Measurements from ENCODE around the gene TMEM82.

Gene TMEM82

DNA sequence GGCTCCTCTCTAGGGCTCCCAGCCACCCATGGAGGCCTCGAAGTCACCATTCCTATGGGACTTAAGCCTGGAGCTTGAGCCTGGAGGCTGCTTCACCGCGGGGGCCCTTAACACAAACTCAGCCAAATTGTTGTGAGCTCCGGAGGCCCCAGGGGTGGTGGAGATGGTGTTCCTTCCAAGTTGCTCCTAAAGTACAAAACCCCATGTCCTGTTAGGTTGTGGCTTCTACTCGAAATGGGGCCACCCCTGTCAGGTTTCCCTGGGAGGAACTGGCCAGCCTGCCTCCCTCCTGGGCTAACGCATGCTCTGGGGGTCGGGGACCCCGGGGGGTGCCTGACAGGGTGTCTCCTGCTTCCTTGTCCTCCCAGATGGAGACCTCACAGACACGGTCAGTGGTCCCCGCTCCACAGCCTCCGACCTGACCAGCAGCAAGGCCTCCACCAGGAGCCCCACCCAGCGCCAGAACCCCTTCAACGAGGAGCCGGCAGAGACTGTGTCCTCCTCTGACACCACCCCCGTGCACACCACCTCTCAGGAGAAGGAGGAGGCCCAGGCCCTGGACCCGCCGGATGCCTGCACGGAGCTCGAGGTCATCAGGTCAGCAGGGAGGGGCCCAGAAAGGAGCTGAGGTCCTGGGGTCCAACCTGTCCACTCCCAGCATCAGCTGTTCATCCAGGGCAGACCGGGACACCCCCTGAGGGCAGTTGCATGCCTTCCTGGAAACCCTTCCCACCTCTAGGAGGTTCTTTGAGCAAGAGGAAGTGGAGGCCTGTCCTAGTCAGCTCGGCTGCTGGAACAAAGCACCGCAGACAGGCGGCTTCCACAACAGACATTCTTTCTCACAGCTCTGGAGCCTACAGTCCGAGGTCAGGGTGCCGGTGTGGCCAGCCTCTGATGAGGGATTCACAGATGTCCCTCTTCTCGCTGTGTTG lies 17.1 kb upstream of the TMEM82 start:
- Histone ChIP-seq H2AFZ (ENCODE audit: low read depth, low read length) (no peak overlapping the region), H3K4me1 (ENCODE audit: insufficient read depth, low read length) (no peaks in the 10 kb centered on the region), H3K27me3 (ENCODE audit: insufficient read depth, low read length) (no peaks in the 10 kb centered on the region), H3K9me3 (ENCODE audit: low read length) (no peaks in the 10 kb centered on the region), H3K36me3 (ENCODE audit: insufficient read depth, low read length) (peaks cover 59% of the 10 kb centered on the region), H3K4me3 (ENCODE audit: low read length) (no peak overlapping the region)

DNA sequence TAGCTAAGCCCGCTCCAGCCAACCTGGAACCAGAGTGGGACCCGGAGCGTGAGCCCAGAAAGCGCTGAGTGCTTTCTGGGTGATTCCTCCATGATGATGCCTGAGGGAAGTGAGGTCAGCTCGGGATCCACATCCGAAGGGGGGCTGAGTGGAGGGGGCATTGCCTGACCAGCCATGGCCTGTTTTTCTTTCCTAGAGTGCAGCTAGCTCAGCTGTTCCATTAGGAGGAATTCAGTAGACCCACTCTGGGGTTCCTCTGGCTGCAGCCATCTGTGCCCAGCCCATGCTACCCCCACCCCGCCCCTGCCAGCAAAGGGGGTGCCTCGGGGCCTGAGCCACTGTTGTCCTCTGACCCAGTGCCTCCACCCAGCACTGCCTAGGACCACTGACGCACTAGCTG lies 15.8 kb upstream of the TMEM82 start:
- no peak overlapping the region for H3K4me3 ChIP-seq (ENCODE audit: low read length)
- H3K9me3 ChIP-seq (ENCODE audit: low read length): no peaks in the 10 kb centered on the region
- H2AFZ ChIP-seq (ENCODE audit: low read depth, low read length): no peak overlapping the region
- H3K27me3 ChIP-seq (ENCODE audit: insufficient read depth, low read length): no peaks in the 10 kb centered on the region
- H3K4me1 ChIP-seq (ENCODE audit: insufficient read depth, low read length): no peaks in the 10 kb centered on the region
- peaks cover 61% of the 10 kb centered on the region for H3K36me3 ChIP-seq (ENCODE audit: insufficient read depth, low read length)

DNA sequence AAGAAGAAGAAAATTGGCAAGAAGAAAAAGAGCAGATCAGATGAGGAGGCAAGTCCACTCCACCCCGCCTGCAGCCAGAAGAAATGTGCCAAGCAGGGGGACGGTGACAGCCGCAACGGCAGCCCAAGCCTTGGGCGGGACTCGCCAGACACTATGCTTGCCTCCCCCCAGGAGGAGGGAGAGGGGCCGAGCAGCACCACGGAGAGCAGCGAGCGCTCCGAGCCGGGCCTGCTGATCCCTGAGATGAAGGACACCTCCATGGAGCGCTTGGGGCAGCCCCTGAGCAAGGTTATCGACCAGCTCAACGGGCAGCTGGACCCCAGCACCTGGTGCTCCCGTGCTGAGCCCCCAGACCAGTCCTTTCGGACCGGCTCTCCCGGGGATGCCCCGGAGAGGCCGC lies 15.3 kb upstream of the TMEM82 start:
- no peaks in the 10 kb centered on the region for H3K4me1 ChIP-seq (ENCODE audit: insufficient read depth, low read length)
- no peak overlapping the region for H2AFZ ChIP-seq (ENCODE audit: low read depth, low read length)
- H3K4me3 ChIP-seq (ENCODE audit: low read length): no peak overlapping the region
- peaks cover 63% of the 10 kb centered on the region for H3K36me3 ChIP-seq (ENCODE audit: insufficient read depth, low read length)
- no peaks in the 10 kb centered on the region for H3K27me3 ChIP-seq (ENCODE audit: insufficient read depth, low read length)
- H3K9me3 ChIP-seq (ENCODE audit: low read length): no peaks in the 10 kb centered on the region

DNA sequence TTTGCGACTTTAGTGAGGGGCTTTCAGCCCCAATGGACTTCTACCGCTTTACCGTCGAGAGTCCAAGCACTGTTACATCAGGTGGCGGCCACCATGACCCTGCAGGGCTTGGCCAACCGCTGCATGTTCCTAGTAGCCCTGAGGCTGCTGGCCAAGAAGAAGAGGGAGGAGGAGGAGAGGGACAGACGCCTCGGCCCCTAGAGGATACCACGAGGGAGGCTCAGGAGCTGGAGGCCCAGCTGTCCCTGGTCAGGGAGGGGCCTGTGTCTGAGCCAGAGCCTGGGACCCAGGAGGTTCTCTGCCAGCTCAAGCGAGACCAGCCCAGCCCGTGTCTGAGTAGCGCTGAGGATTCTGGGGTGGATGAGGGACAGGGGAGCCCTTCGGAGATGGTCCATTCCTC lies 14.9 kb upstream of the TMEM82 start:
- Histone ChIP-seq H3K4me3 (ENCODE audit: low read length) (no peak overlapping the region), H3K9me3 (ENCODE audit: low read length) (no peaks in the 10 kb centered on the region), H3K4me1 (ENCODE audit: insufficient read depth, low read length) (no peaks in the 10 kb centered on the region), H3K27me3 (ENCODE audit: insufficient read depth, low read length) (no peaks in the 10 kb centered on the region), H3K36me3 (ENCODE audit: insufficient read depth, low read length) (peaks cover 66% of the 10 kb centered on the region), H2AFZ (ENCODE audit: low read depth, low read length) (no peak overlapping the region)

DNA sequence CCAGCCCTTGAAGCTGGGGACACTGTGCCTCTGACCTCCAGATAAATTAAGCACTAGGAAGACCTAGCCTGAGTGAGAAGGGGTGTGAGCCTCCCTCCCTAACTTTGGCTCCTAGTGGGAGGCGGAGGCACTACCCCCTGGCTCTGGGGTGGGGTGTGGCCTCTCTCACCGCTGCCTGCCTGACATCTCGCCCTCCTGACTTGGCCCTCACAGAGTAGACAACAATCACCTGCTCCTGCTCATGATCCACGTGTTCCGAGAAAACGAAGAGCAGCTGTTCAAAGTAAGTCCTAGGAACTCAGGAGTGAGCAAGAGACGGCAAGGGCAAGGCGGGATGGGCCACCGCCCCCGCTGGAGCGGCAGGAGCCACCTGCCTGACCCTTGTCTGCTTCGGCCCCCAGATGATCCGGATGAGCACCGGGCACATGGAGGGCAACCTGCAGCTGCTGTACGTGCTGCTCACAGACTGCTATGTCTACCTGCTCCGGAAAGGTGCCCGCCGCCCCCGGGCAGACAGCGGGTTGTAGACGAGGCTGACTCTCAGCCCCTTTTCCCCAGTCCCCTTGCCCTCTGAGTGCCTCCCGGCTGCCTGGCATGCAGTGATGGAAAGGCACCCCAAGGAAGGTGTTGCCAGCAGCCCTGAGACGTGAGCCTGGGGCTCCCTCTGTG lies 14.3 kb upstream of the TMEM82 start:
- Histone ChIP-seq H3K4me3 (ENCODE audit: low read length) (no peak overlapping the region), H3K4me1 (ENCODE audit: insufficient read depth, low read length) (no peaks in the 10 kb centered on the region)

DNA sequence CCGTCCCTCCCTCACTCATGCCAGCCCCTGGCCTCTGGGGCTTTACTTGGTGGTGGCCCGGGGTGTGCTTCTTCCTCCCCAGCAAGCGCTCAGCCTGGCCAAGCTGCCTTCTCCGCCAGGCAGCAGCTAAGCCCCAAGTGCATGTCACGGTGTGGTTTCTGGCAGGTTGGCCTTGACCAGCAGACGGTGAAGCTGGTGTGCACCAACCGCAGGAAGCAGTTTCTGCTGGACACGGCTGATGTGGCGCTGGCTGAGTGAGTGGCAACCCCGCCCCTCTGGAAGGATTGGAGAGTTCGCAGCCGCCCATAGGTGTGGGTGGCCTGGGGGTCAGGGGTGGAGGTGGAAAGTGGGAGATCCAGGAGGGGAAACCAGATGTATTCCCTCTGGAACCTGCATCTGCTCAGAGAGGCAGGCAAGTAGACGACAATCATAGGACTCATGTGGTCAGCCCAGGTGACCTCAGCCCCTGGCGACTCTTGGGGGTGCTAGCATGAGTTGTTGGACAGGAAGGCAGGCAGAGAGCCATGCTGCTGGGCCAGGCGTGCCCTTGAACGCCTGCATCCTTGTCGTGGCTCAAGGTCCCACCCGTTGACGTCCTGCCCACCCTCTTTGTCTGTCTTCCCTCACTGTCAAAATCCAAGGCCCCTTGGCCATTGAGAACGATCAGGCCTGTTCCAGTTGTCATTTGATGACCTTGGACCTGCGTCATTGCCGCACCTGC lies 13.2 kb upstream of the TMEM82 start:
- H3K36me3 ChIP-seq (ENCODE audit: insufficient read depth, low read length): peaks cover 71% of the 10 kb centered on the region

More for the DNA sequence above, 14.3 kb upstream of the TMEM82 start:
- Histone ChIP-seq H3K9me3 (ENCODE audit: low read length) (no peaks in the 10 kb centered on the region), H3K36me3 (ENCODE audit: insufficient read depth, low read length) (peaks cover 62% of the 10 kb centered on the region), H2AFZ (ENCODE audit: low read depth, low read length) (no peak overlapping the region), H3K27me3 (ENCODE audit: insufficient read depth, low read length) (no peaks in the 10 kb centered on the region)

DNA sequence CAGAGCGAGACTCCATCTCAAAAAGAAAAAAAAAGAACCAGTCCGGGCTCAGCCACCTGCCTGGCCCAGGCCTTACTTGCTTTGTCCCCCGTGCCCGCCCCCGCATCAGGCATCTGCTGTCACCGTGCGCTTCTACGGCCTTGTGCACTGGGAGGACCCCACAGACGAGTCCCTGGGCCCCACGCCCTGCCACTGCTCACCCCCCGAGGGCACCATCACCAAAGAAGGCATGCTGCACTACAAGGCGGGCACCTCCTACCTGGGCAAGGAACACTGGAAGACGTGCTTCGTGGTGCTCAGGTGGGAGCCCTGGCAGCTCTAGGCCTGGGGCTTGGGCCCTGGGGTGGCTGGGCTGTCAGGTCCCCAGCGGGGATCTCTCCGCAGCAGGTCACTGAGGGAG lies 11.9 kb upstream of the TMEM82 start:
- no peak overlapping the region for H2AFZ ChIP-seq (ENCODE audit: low read depth, low read length)
- H3K4me3 ChIP-seq (ENCODE audit: low read length): no peak overlapping the region
- H3K27me3 ChIP-seq (ENCODE audit: insufficient read depth, low read length): no peaks in the 10 kb centered on the region
- no peaks in the 10 kb centered on the region for H3K4me1 ChIP-seq (ENCODE audit: insufficient read depth, low read length)
- H3K9me3 ChIP-seq (ENCODE audit: low read length): no peaks in the 10 kb centered on the region
- H3K36me3 ChIP-seq (ENCODE audit: insufficient read depth, low read length): peaks cover 66% of the 10 kb centered on the region

More for the DNA sequence above, 13.2 kb upstream of the TMEM82 start:
- no peaks in the 10 kb centered on the region for H3K27me3 ChIP-seq (ENCODE audit: insufficient read depth, low read length)
- no peak overlapping the region for H2AFZ ChIP-seq (ENCODE audit: low read depth, low read length)
- H3K4me3 ChIP-seq (ENCODE audit: low read length): no peak overlapping the region
- H3K9me3 ChIP-seq (ENCODE audit: low read length): no peaks in the 10 kb centered on the region
- H3K4me1 ChIP-seq (ENCODE audit: insufficient read depth, low read length): no peaks in the 10 kb centered on the region

DNA sequence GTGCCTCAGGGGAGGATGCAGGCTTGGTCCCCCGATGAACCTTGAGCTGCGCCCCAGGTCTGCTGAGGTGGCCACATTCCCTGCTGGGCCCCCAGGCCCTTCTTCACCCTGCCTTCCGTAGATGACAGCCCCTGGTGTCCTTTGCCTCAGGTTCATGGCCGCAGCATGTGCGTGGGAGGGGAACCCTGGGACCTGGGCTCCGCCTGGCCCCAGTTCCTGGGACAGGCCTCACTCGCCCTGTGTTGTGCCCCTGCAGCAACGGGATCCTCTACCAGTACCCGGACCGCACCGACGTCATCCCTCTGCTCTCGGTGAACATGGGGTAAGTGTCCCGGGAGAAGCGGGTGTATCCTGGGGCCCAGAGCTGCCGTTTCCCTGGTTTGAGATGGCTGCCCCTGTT lies 11.4 kb upstream of the TMEM82 start:
- H3K4me1 ChIP-seq (ENCODE audit: insufficient read depth, low read length): no peaks in the 10 kb centered on the region
- no peaks in the 10 kb centered on the region for H3K27me3 ChIP-seq (ENCODE audit: insufficient read depth, low read length)
- H3K4me3 ChIP-seq (ENCODE audit: low read length): no peak overlapping the region
- no peak overlapping the region for H2AFZ ChIP-seq (ENCODE audit: low read depth, low read length)
- H3K9me3 ChIP-seq (ENCODE audit: low read length): no peaks in the 10 kb centered on the region
- H3K36me3 ChIP-seq (ENCODE audit: insufficient read depth, low read length): peaks cover 62% of the 10 kb centered on the region

DNA sequence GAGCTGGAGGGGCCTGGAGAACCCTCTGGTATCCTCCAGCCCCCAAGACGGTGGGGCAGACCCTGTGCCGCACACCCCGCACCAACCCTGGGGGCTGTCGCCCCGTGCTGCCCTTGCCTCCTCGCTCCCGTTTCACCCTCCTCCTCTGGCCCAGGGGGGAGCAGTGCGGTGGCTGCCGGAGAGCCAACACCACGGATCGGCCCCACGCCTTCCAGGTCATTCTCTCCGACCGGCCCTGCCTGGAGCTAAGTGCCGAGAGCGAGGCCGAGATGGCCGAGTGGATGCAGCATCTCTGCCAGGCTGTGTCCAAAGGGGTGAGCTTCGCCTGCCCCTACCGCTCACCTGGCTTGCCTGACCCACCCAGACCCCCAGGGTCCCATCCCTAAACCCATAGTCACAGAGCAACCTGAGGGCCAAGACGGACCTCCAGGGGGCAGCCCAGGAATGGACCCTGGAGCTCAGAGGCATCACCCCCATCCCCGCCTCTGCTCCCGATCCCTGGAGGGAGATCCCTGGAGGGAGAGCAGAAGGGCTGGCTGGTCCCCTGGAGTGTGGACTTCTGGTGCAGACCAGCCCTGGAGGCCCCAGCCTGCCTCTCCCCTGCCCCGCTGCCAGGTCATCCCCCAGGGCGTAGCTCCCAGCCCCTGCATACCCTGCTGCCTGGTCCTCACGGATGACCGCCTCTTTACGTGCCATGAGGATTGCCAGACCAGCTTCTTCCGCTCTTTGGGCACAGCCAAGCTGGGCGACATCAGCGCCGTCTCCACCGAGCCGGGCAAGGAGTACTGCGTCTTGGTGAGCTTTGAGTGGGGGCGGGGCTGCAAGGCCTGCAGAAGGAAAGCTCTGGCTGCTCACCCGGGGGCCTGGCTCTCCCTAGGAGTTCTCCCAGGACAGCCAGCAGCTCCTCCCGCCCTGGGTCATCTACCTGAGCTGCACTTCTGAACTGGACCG lies 10.3 kb upstream of the TMEM82 start:
- H3K36me3 ChIP-seq (ENCODE audit: insufficient read depth, low read length): peaks cover 54% of the 10 kb centered on the region
- H3K27me3 ChIP-seq (ENCODE audit: insufficient read depth, low read length): no peaks in the 10 kb centered on the region
- no peak overlapping the region for H2AFZ ChIP-seq (ENCODE audit: low read depth, low read length)
- H3K4me3 ChIP-seq (ENCODE audit: low read length): no peak overlapping the region
- no peaks in the 10 kb centered on the region for H3K4me1 ChIP-seq (ENCODE audit: insufficient read depth, low read length)
- no peaks in the 10 kb centered on the region for H3K9me3 ChIP-seq (ENCODE audit: low read length)

DNA sequence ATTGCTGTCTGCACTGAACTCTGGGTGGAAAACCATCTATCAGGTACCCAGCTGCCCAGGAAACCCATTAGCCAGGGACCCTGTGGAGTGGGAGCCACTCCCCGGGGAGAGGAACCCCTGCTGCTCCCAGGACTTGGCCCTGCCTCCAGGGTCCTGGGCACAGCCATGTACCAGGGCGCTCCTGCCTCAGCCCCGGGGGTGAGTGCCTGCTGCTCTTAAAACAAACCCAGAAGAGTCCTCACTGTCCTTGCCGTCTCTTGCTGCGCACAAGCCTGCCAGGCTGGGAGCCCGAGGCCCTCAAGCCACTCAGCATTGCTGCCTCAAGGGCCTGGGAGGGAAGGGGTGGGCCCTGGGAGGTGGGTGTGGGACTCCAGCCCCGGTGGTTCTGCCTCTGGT lies 9.6 kb upstream of the TMEM82 start:
- no peak overlapping the region for H3K4me3 ChIP-seq (ENCODE audit: low read length)
- no peak overlapping the region for H2AFZ ChIP-seq (ENCODE audit: low read depth, low read length)
- H3K27me3 ChIP-seq (ENCODE audit: insufficient read depth, low read length): no peaks in the 10 kb centered on the region
- peaks cover 47% of the 10 kb centered on the region for H3K36me3 ChIP-seq (ENCODE audit: insufficient read depth, low read length)
- no peaks in the 10 kb centered on the region for H3K9me3 ChIP-seq (ENCODE audit: low read length)
- no peaks in the 10 kb centered on the region for H3K4me1 ChIP-seq (ENCODE audit: insufficient read depth, low read length)

DNA sequence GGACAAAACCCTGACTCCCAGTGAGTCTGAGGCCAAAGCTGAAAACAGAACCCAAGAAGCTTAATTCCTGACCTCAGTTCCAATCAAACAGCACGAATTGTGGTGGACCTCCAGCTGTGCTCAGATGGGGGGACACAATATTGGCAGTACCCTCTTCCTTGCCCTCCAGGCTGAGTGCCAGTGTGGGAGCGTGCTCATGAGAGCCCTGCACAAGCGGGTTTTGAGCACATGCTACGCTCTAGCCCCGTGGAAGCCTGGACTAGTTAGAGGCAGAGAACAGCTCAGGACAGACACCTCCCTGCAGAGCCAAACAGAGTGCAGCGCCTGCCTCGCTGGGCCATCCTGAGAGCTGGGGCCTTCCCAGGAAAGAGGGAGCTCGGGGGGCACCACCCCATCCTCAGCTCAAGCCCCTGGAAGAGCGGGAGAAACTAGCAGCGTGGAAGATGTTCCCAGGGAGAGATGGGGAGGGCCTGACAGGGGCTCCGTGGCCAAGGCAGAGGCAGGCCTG lies 9.0 kb upstream of the TMEM82 start:
- Histone ChIP-seq H3K9me3 (ENCODE audit: low read length) (no peaks in the 10 kb centered on the region), H3K27me3 (ENCODE audit: insufficient read depth, low read length) (no peaks in the 10 kb centered on the region), H3K4me3 (ENCODE audit: low read length) (no peak overlapping the region), H2AFZ (ENCODE audit: low read depth, low read length) (no peak overlapping the region), H3K4me1 (ENCODE audit: insufficient read depth, low read length) (peaks cover 4% of the 10 kb centered on the region), H3K36me3 (ENCODE audit: insufficient read depth, low read length) (peaks cover 41% of the 10 kb centered on the region)

DNA sequence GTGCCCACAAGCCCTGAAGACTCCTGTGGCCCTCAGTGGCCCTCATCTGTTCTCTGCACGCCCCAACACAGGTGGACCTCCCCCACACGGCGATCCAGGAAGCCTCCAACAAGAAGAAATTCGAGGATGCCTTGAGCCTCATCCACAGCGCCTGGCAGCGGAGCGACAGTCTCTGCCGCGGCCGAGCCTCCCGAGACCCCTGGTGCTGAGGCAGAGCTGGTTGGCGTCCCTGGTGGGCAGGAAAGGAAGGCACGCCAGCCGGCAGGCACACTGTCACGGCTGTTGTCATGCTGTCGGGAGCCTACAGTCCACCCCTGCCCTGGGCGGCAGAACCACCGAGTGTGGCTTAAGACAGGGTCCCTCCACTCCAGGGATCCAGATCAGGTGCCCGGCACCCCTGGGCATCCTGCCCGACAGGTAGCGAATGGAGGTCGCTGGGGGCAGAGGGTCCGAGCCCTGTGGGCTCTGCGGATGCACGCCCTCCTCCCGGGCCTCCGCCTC lies 8.5 kb upstream of the TMEM82 start:
- peaks cover 36% of the 10 kb centered on the region for H3K36me3 ChIP-seq (ENCODE audit: insufficient read depth, low read length)
- H2AFZ ChIP-seq (ENCODE audit: low read depth, low read length): no peak overlapping the region
- H3K9me3 ChIP-seq (ENCODE audit: low read length): no peaks in the 10 kb centered on the region
- no peak overlapping the region for H3K4me3 ChIP-seq (ENCODE audit: low read length)
- peaks cover 7% of the 10 kb centered on the region for H3K4me1 ChIP-seq (ENCODE audit: insufficient read depth, low read length)
- no peaks in the 10 kb centered on the region for H3K27me3 ChIP-seq (ENCODE audit: insufficient read depth, low read length)
